ENCODE measurements around the gene MED12L. TPM values are rescaled to one million over a fixed set of nuclear protein-coding genes. Genes with fewer than 3 reads are reported as not detected.

The MED12L gene
- total and polyA plus RNA-seq, 10 of the 15 experiments (the other 5 are each of a cell fraction or from before 2014, with no cell fraction given) = 0.01 to 0.06 (median 0.03) TPM; not detected in 2

DNA sequence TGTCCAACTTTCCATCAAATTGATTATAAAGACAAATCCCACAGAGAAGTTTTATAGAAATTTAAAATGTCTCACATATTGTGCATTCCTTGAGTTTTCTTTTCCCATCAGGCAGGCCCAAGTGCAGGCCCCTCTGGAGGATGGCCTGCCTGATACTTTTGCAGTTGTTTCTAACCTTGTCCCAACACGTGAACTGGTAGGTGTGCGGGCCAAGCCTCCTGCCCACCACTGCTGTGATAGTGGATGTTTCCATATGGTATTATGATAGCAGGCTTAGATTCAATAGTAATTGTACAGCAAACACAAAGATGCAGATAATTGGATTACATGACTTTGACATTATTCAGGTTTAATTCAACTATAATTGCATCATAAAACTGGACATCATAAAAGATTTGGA, 297.6 kb downstream of the MED12L start (continued):
- TF ChIP-seq, protein P1, sequence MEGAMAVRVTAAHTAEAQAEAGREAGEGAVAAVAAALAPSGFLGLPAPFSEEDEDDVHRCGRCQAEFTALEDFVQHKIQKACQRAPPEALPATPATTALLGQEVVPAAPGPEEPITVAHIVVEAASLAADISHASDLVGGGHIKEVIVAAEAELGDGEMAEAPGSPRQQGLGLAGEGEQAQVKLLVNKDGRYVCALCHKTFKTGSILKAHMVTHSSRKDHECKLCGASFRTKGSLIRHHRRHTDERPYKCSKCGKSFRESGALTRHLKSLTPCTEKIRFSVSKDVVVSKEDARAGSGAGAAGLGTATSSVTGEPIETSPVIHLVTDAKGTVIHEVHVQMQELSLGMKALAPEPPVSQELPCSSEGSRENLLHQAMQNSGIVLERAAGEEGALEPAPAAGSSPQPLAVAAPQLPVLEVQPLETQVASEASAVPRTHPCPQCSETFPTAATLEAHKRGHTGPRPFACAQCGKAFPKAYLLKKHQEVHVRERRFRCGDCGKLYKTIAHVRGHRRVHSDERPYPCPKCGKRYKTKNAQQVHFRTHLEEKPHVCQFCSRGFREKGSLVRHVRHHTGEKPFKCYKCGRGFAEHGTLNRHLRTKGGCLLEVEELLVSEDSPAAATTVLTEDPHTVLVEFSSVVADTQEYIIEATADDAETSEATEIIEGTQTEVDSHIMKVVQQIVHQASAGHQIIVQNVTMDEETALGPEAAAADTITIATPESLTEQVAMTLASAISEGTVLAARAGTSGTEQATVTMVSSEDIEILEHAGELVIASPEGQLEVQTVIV (IDR thresholded peaks at IDR 0.05; ENCODE audit: borderline replicate concordance, partially characterized antibody) = no peak
- TF ChIP-seq WRNIP1 (IDR thresholded peaks at IDR 0.05; ENCODE audit: borderline replicate concordance, low read depth, low read length) (no peak), ZNF217 (IDR thresholded peaks at IDR 0.05) (no peak)

DNA sequence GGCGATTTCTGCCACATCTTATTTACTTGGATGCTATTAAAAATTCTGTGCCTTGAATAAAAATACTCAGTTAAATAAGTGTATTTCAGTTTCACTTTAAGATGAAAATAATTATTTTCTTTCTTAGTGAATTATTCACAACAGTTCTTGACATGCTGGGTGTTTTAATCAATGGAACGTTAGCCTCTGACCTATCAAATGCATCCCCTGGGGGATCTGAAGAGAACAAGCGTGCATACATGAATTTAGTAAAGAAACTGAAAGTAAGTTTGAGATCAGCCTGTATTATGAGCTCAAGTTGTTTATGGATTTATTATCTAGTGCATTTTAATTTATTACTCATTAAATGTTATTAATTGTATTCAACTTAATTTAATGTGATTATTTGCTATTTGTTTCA, 298.5 kb downstream of the MED12L start:
- H3K9ac ChIP-seq (ENCODE audit: control insufficient read depth, insufficient read depth, low read length) = no peak overlapping the region
- no peaks in the 10 kb centered on the region for H3K27me3 ChIP-seq (replicated peaks in 1 of 2; ENCODE audit: control insufficient read depth in 2 of 2, insufficient read depth in 2 of 2, low read length in 1 of 2)
- DNase-seq (ENCODE audit: low read depth, low spot score) = no peak
- no peaks in the 10 kb centered on the region for H3K79me2 ChIP-seq (ENCODE audit: control insufficient read depth, insufficient read depth, low read length)
- in situ Hi-C loops (cut with MboI) = no loop called here
- SMC1A ChIA-PET (ENCODE audit: uncharacterized antibody, unreplicated experiment) = interaction anchor here (1.0 to 4.3 kb wide), 5 partner anchors 11 to 50 kb away, joined by 3 to 39 read pairs (median 15); no protein-coding TSS in a partner anchor
- peak overlapping the region; percentile 66 for H2AFZ ChIP-seq (ENCODE audit: control insufficient read depth, low read depth, low read length)
- peaks cover 16% of the 10 kb centered on the region; the same call in 1 of the 2 replicates for H3K4me1 ChIP-seq (ENCODE audit: control insufficient read depth, insufficient read depth, low read length)
- no peak overlapping the region for H3K27ac ChIP-seq (ENCODE audit: control insufficient read depth, insufficient read depth)
- 63% methylated on average over 3 of the region's 3 CpGs for WGBS (ENCODE audit: insufficient coverage, insufficient replicate concordance, low lambda C conversion rate, missing lambda C conversion rate)
- no peaks in the 10 kb centered on the region for H3K36me3 ChIP-seq (ENCODE audit: control insufficient read depth in 2 of 2, insufficient read depth in 2 of 2, low read length in 1 of 2)
- POLR2A ChIA-PET = interaction anchor here (0.5 to 1.2 kb wide), 2 partner anchors 15 to 16 kb away, joined by 3 read pairs; no protein-coding TSS in a partner anchor
- H3K9me3 ChIP-seq (replicated peaks; ENCODE audit: control insufficient read depth, insufficient read depth, low read length) = no peaks in the 10 kb centered on the region
- FAIRE-seq = no peak
- TF ChIP-seq ZNF622 (IDR thresholded peaks at IDR 0.05) (no peak), POLR2AphosphoS2 (IDR thresholded peaks at IDR 0.05; ENCODE audit: low read depth, low read length) (no peak), NBN (IDR thresholded peaks at IDR 0.05) (no peak), BHLHE40 (IDR thresholded peaks at IDR 0.05; ENCODE audit: borderline replicate concordance in 1 of 2, low read depth in 2 of 2, low read length in 1 of 2) (no peak), RB1 (IDR thresholded peaks at IDR 0.05; ENCODE audit: borderline replicate concordance) (no peak), SUPT20H (IDR thresholded peaks at IDR 0.05; ENCODE audit: borderline replicate concordance, control insufficient read depth, low read depth, low read length) (no peak), MEF2B (IDR thresholded peaks at IDR 0.05; ENCODE audit: partially characterized antibody, poor library complexity, severe bottlenecking) (peak; percentile 62), NR2F1 (conservative IDR thresholded peaks at IDR 0.05) (peak; percentile 65), RBBP5 (conservative IDR thresholded peaks at IDR 0.05) (no peak), TCF7 (IDR thresholded peaks at IDR 0.05; ENCODE audit: borderline replicate concordance) (no peak)
- TF ChIP-seq, protein P2, sequence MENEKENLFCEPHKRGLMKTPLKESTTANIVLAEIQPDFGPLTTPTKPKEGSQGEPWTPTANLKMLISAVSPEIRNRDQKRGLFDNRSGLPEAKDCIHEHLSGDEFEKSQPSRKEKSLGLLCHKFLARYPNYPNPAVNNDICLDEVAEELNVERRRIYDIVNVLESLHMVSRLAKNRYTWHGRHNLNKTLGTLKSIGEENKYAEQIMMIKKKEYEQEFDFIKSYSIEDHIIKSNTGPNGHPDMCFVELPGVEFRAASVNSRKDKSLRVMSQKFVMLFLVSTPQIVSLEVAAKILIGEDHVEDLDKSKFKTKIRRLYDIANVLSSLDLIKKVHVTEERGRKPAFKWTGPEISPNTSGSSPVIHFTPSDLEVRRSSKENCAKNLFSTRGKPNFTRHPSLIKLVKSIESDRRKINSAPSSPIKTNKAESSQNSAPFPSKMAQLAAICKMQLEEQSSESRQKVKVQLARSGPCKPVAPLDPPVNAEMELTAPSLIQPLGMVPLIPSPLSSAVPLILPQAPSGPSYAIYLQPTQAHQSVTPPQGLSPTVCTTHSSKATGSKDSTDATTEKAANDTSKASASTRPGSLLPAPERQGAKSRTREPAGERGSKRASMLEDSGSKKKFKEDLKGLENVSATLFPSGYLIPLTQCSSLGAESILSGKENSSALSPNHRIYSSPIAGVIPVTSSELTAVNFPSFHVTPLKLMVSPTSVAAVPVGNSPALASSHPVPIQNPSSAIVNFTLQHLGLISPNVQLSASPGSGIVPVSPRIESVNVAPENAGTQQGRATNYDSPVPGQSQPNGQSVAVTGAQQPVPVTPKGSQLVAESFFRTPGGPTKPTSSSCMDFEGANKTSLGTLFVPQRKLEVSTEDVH (IDR thresholded peaks at IDR 0.05; ENCODE audit: low read depth, partially characterized antibody) = no peak
- TF ChIP-seq, protein P3, sequence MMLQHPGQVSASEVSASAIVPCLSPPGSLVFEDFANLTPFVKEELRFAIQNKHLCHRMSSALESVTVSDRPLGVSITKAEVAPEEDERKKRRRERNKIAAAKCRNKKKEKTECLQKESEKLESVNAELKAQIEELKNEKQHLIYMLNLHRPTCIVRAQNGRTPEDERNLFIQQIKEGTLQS (IDR thresholded peaks at IDR 0.05; ENCODE audit: borderline replicate concordance, extremely low read depth, low read depth, low read length) = no peak
- peak overlapping the region; percentile 67 for H3K4me2 ChIP-seq (ENCODE audit: control insufficient read depth, insufficient read depth)
- BruUV-seq (replicated peaks) = no TSS peak
- CTCF ChIA-PET = interaction anchor here (1.0 to 2.3 kb wide), 4 partner anchors 10 to 56 kb away, joined by 4 to 8 read pairs (median 4); no protein-coding TSS in a partner anchor
- peak overlapping the region; percentile 25; the same call in 1 of the 2 replicates for H3K4me3 ChIP-seq
- ATAC-seq = peak; percentile 77
- intact Hi-C loops (cut with micrococcal nuclease; ENCODE audit: unreplicated experiment) = no loop called here
- H4K20me1 ChIP-seq (ENCODE audit: control insufficient read depth, insufficient read depth) = no peaks in the 10 kb centered on the region
- RAD21 ChIA-PET (ENCODE audit: unreplicated experiment) = interaction anchor here (0.6 to 1.8 kb wide), 6 partner anchors 10 to 786 kb away, joined by 3 to 5 read pairs (median 4); no protein-coding TSS in a partner anchor

All from GM12878 (cell line).